MM.1S (cell line): Measurements from ENCODE around the gene CREB3L1.

Experiments
- CTCF ChIP-seq: fragments of 300-600 bp; sonication (generic); IDR thresholded peaks from 2 replicates; pipeline ENCODE4 v1.5.1; 2016; ENCODE audit warnings: antibody characterized with exemption, low read length, mixed read lengths
- EZH2 ChIP-seq: fragments of 300-600 bp; sonication (generic); optimal IDR thresholded peaks from 2 replicates; pipeline ENCODE3; 2017; ENCODE audit warnings: low read depth, mild to moderate bottlenecking, antibody characterized with exemption, low read length, mixed read lengths
- EZH2phosphoT487 ChIP-seq: fragments of 300-600 bp; sonication (generic); IDR thresholded peaks from 2 replicates; pipeline ENCODE4 v1.6.1; 2018; ENCODE audit warnings: antibody characterized with exemption, low read length

GRCh38 chr11:46366260-46366659 lies 88.8 kb downstream of the CREB3L1 start:
- TF ChIP-seq CTCF: no peak
- TF ChIP-seq EZH2phosphoT487: no peak
- TF ChIP-seq EZH2: no peak
